ENCODE measurements around the gene ARHGEF4.
"Not testable (repeated sequence)": the region's sequence is repeated elsewhere in the genome, so short reads cannot be mapped to it uniquely, and the experiment has no call there.

Gene ARHGEF4

DNA sequence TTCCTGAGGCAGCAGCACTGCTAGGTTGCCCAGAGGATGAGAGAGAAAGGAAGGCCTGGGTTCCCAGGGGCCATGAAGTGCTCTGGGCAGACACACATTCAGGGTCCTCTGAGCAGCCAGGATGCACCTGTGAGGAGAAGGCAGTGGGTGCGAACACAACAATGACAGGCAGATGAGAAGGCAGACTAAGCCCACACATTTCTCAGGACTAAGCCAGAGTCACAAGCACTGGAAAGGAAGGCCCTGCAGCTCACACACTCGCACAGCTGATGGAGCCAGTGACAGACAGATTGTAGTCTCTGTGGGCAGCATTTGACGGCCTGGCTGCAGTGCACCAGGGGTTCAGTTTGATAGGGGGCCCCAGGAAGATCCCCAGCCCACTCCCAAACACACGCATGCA is 61.8 kb downstream of the ARHGEF4 start:
- Histone ChIP-seq H3K4me1 (ENCODE audit: control insufficient read depth, insufficient read depth, low read length) (no peaks in the 10 kb centered on the region), H3K27me3 (replicated peaks; ENCODE audit: control insufficient read depth, insufficient read depth, low read length) (peaks cover 19% of the 10 kb centered on the region), H3K9me3 (ENCODE audit: control insufficient read depth, low read length) (no peaks in the 10 kb centered on the region), H3K36me3 (ENCODE audit: control insufficient read depth, insufficient read depth, low read length, severe bottlenecking) (no peaks in the 10 kb centered on the region), H3K9ac (ENCODE audit: low read length) (no peak overlapping the region), H3K4me3 (ENCODE audit: low read length) (no peak overlapping the region)
- DNase-seq (ENCODE audit: low read depth): no peak

DNA sequence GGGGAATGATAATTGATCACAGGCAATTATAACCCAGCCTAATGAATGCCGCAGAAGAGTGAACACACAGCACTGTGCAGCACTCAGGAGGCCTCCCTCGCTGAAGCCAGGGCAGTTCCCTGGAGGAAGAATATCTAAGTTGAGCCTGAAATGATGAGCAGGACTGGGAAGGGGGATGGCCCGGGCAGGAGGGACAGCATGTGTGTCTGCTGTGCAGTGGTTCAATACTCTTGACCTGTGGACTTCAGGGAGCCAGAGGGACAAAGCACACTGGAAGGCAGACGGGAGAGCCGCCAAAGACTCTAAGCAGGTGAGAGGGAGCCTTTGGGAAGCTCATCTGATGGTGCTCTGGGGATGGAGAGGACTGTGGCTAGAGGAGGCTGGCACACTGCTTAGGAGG is 62.6 kb downstream of the ARHGEF4 start:
- H3K9me3 ChIP-seq (ENCODE audit: control insufficient read depth, low read length): no peaks in the 10 kb centered on the region
- H3K27me3 ChIP-seq (replicated peaks; ENCODE audit: control insufficient read depth, insufficient read depth, low read length): peaks cover 19% of the 10 kb centered on the region
- H3K9ac ChIP-seq (ENCODE audit: low read length): no peak overlapping the region
- no peak overlapping the region for H3K4me3 ChIP-seq (ENCODE audit: low read length)
- H3K36me3 ChIP-seq (ENCODE audit: control insufficient read depth, insufficient read depth, low read length, severe bottlenecking): no peaks in the 10 kb centered on the region
- DNase-seq (ENCODE audit: low read depth): no peak
- H3K4me1 ChIP-seq (ENCODE audit: control insufficient read depth, insufficient read depth, low read length): no peaks in the 10 kb centered on the region

DNA sequence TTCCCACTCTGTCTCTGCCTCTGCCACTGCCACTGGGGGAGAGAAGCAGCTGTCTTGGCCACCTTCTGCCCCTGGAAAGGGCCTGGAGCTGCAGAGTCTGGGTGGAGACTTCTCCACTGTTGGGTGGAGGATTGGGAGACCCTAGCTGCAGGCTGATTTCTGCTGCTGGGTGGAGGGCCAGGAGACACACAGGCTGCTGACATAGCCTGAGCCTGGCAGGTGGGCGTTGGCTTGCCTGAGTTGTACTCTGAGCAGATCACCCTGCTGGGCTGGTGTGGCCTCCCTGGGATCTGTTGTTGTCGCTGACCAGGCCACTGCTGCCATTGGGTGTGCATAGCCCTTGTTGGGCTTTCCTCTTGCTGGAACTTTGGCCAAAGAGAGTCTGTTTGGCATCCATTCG is 64.3 kb downstream of the ARHGEF4 start:
- Histone ChIP-seq H3K4me3 (ENCODE audit: low read length) (no peak overlapping the region), H3K9me3 (ENCODE audit: control insufficient read depth, low read length) (peaks cover 4% of the 10 kb centered on the region), H3K9ac (ENCODE audit: low read length) (no peak overlapping the region), H3K4me1 (ENCODE audit: control insufficient read depth, insufficient read depth, low read length) (no peaks in the 10 kb centered on the region), H3K27me3 (replicated peaks; ENCODE audit: control insufficient read depth, insufficient read depth, low read length) (peaks cover 19% of the 10 kb centered on the region), H3K36me3 (ENCODE audit: control insufficient read depth, insufficient read depth, low read length, severe bottlenecking) (no peaks in the 10 kb centered on the region)
- DNase-seq (ENCODE audit: low read depth): no peak

DNA sequence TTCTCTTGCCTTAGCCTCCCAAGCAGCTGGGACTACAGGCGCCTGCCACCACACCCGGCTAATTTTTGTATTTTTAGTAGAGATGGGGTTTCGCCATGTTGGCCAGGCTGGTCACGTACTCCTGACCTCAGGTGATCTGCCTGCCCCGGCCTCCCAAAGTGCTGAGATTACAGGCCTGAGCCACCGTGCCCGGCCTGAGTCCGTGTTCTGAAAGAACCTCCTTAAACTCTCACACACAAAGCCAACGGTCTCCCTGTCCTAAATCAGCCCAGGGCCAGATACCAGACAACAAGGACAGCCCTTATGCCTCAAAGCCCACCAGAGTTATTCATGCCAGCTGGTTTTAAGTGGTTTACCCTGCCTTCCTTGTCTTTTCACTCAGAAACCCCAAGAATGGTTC is 64.9 kb downstream of the ARHGEF4 start:
- not testable (repeated sequence) for H3K4me3 ChIP-seq (ENCODE audit: low read length); DNase-seq (ENCODE audit: low read depth); H3K9ac ChIP-seq (ENCODE audit: low read length)

DNA sequence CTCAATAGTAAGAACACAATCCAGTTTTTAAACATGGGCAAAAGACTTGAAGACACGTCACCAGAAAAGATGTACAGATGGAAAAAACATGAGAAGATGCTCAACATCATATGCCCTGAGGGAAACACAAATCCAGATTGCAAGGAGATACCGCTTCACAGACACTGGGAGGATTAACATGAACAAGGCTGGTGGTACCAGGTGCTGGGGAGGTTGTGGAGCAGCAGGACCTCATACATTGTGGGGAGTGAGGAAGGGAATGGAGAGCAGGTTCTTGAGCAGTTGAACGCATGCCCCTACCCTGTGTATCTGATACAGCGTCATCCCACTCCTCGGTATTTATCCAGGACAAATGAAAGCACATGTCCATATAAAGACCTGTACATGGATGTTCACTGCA is 72.1 kb downstream of the ARHGEF4 start:
- Histone ChIP-seq H3K4me1 (ENCODE audit: control insufficient read depth, insufficient read depth, low read length) (no peaks in the 10 kb centered on the region), H3K36me3 (ENCODE audit: control insufficient read depth, insufficient read depth, low read length, severe bottlenecking) (no peaks in the 10 kb centered on the region), H3K9me3 (ENCODE audit: control insufficient read depth, low read length) (peaks cover 11% of the 10 kb centered on the region), H3K9ac (ENCODE audit: low read length) (no peak overlapping the region), H3K4me3 (ENCODE audit: low read length) (no peak overlapping the region), H3K27me3 (replicated peaks; ENCODE audit: control insufficient read depth, insufficient read depth, low read length) (peaks cover 17% of the 10 kb centered on the region)
- no peak for DNase-seq (ENCODE audit: low read depth)

More for the DNA sequence above, 64.9 kb downstream of the ARHGEF4 start:
- not testable (repeated sequence) for H3K36me3 ChIP-seq (ENCODE audit: control insufficient read depth, insufficient read depth, low read length, severe bottlenecking); H3K9me3 ChIP-seq (ENCODE audit: control insufficient read depth, low read length); H3K4me1 ChIP-seq (ENCODE audit: control insufficient read depth, insufficient read depth, low read length)
- peaks cover 18% of the 10 kb centered on the region for H3K27me3 ChIP-seq (replicated peaks; ENCODE audit: control insufficient read depth, insufficient read depth, low read length)

DNA sequence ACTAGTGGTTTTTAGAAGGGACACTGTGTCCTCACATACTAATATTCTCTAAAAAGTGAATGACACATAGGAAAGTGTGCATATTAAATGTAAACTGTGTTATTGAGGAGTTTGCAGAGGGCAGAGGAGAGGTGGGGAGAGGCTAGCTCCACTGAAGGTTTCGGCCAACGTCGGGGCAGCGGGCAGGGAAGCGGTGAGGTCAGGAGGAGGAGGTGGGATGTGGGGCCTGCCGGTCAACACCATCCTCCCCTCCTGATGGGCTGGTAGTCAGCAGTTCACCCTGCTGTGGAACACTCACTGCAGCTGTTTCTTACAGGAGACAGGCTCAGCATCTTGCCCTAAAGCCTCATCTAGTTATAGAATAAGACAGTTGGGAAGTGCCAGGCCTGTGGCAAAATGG is 74.2 kb downstream of the ARHGEF4 start:
- no peak for DNase-seq (ENCODE audit: low read depth)
- no peaks in the 10 kb centered on the region for H3K36me3 ChIP-seq (ENCODE audit: control insufficient read depth, insufficient read depth, low read length, severe bottlenecking)
- H3K27me3 ChIP-seq (replicated peaks; ENCODE audit: control insufficient read depth, insufficient read depth, low read length): peaks cover 34% of the 10 kb centered on the region
- no peaks in the 10 kb centered on the region for H3K4me1 ChIP-seq (ENCODE audit: control insufficient read depth, insufficient read depth, low read length)
- no peak overlapping the region for H3K9ac ChIP-seq (ENCODE audit: low read length)
- no peak overlapping the region for H3K4me3 ChIP-seq (ENCODE audit: low read length)
- peaks cover 8% of the 10 kb centered on the region for H3K9me3 ChIP-seq (ENCODE audit: control insufficient read depth, low read length)

DNA sequence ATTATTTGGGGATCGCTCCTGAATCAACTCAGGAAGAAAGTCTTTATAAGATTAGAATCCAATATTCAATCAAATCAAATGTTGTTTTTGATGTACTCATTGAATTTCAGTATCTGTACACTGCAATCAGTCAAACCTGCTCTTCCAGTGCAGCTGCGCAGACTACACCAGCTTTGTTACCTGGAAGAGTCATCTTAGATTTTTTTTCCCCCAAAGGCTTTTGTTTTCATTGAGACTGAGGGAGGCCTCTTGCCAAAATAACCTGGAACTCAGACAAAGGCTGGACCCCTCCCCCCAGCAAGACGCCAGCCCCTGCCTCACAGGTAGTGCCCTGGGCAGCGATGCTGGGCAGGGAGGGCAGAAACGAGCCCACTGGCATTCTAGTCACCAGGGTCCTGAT is 74.8 kb downstream of the ARHGEF4 start:
- Histone ChIP-seq H3K9me3 (ENCODE audit: control insufficient read depth, low read length) (peaks cover 3% of the 10 kb centered on the region), H3K27me3 (replicated peaks; ENCODE audit: control insufficient read depth, insufficient read depth, low read length) (peaks cover 36% of the 10 kb centered on the region), H3K9ac (ENCODE audit: low read length) (no peak overlapping the region), H3K4me1 (ENCODE audit: control insufficient read depth, insufficient read depth, low read length) (no peaks in the 10 kb centered on the region), H3K4me3 (ENCODE audit: low read length) (no peak overlapping the region), H3K36me3 (ENCODE audit: control insufficient read depth, insufficient read depth, low read length, severe bottlenecking) (no peaks in the 10 kb centered on the region)
- no peak for DNase-seq (ENCODE audit: low read depth)

DNA sequence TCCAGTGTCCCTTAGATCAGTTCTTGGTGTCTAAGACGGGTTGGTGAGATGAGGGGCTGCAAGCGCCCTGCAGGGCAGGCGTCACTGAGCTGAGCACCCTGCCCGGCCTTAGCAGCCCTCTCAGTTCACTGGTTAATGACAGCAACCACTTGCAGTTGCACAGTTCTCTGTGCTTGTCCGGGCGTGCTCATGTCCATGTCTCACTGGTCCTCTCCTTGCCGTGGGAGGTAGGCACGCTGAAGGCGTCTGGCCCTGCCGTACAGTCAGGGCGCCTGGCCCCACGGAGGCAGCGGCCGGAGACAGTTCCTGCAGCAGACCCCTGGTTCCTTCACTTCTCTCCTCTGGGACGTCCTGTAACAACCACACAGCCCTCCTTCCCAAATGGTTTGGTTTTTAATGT is 75.3 kb downstream of the ARHGEF4 start:
- Histone ChIP-seq H3K9ac (ENCODE audit: low read length) (no peak overlapping the region), H3K36me3 (ENCODE audit: control insufficient read depth, insufficient read depth, low read length, severe bottlenecking) (no peaks in the 10 kb centered on the region), H3K27me3 (replicated peaks; ENCODE audit: control insufficient read depth, insufficient read depth, low read length) (peaks cover 42% of the 10 kb centered on the region), H3K4me1 (ENCODE audit: control insufficient read depth, insufficient read depth, low read length) (no peaks in the 10 kb centered on the region), H3K4me3 (ENCODE audit: low read length) (no peak overlapping the region), H3K9me3 (ENCODE audit: control insufficient read depth, low read length) (no peaks in the 10 kb centered on the region)
- DNase-seq (ENCODE audit: low read depth): no peak

DNA sequence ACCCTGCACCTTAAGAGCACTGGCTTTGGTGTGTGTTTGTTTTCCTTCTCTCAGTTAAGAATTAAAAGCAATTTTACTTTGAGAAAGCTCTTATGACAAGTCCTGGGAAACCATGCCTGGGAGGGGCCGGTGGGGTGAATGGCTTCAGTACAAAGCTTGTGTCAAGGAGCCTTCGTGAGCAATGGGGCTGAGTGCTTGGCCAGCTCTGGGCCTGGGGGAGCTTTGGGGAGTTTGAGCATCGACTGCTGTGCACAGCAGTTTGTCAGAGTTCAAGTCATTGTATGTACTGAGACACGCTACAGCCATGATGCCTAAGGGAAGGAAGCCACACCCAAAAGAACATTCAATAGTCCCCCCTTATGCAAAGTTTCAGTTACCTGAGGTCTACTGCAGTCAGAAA is 75.8 kb downstream of the ARHGEF4 start:
- H3K4me3 ChIP-seq (ENCODE audit: low read length): no peak overlapping the region
- H3K9ac ChIP-seq (ENCODE audit: low read length): no peak overlapping the region
- no peaks in the 10 kb centered on the region for H3K36me3 ChIP-seq (ENCODE audit: control insufficient read depth, insufficient read depth, low read length, severe bottlenecking)
- H3K4me1 ChIP-seq (ENCODE audit: control insufficient read depth, insufficient read depth, low read length): no peaks in the 10 kb centered on the region
- DNase-seq (ENCODE audit: low read depth): no peak
- peaks cover 46% of the 10 kb centered on the region for H3K27me3 ChIP-seq (replicated peaks; ENCODE audit: control insufficient read depth, insufficient read depth, low read length)
- H3K9me3 ChIP-seq (ENCODE audit: control insufficient read depth, low read length): no peaks in the 10 kb centered on the region

DNA sequence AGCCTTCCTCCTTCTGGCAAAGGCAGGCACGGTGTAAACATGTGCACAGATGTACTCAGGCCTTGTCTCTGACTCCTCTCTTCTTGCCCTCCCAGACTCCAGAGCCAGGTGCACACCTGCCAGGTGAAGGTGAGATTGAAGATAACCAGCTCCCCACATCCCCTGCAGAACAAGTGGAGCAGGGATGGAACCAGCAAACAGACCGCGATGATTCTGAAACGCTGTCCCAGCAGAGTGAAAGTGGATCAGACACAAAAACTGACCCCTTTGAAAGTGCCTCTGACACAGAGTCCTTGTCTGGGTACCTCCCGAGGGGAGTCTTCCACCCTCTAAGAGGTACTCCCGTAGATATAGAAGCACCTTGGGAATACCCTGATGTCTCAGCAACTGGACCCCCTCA is 77.2 kb downstream of the ARHGEF4 start:
- H3K4me3 ChIP-seq (ENCODE audit: low read length): no peak overlapping the region
- H3K9me3 ChIP-seq (ENCODE audit: control insufficient read depth, low read length): no peaks in the 10 kb centered on the region
- no peak for DNase-seq (ENCODE audit: low read depth)
- no peak overlapping the region for H3K9ac ChIP-seq (ENCODE audit: low read length)
- no peaks in the 10 kb centered on the region for H3K36me3 ChIP-seq (ENCODE audit: control insufficient read depth, insufficient read depth, low read length, severe bottlenecking)
- peaks cover 53% of the 10 kb centered on the region for H3K27me3 ChIP-seq (replicated peaks; ENCODE audit: control insufficient read depth, insufficient read depth, low read length)
- H3K4me1 ChIP-seq (ENCODE audit: control insufficient read depth, insufficient read depth, low read length): no peaks in the 10 kb centered on the region

DNA sequence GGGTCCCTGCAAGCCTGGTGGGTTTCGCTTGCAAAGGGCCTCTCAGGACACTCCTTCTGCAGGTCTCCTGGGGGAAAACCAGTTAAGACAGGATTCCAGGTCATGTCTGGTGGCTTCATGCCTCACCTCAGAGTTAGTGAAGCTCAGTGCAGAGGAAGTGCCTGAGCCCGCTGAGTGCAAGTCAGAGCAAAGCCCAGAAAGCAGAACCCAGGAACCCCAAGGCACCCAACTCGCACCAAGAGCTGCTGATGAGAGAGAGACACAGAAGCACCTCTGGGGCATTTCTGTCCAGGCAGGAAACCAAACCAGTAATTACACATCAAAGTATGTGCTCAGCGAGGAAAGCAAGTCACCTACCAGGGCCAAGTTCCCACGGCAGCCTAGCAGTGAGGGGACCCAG is 78.4 kb downstream of the ARHGEF4 start:
- H3K36me3 ChIP-seq (ENCODE audit: control insufficient read depth, insufficient read depth, low read length, severe bottlenecking): no peaks in the 10 kb centered on the region
- H3K9ac ChIP-seq (ENCODE audit: low read length): no peak overlapping the region
- DNase-seq (ENCODE audit: low read depth): no peak
- no peaks in the 10 kb centered on the region for H3K4me1 ChIP-seq (ENCODE audit: control insufficient read depth, insufficient read depth, low read length)
- no peaks in the 10 kb centered on the region for H3K9me3 ChIP-seq (ENCODE audit: control insufficient read depth, low read length)
- H3K27me3 ChIP-seq (replicated peaks; ENCODE audit: control insufficient read depth, insufficient read depth, low read length): peaks cover 54% of the 10 kb centered on the region
- no peak overlapping the region for H3K4me3 ChIP-seq (ENCODE audit: low read length)

DNA sequence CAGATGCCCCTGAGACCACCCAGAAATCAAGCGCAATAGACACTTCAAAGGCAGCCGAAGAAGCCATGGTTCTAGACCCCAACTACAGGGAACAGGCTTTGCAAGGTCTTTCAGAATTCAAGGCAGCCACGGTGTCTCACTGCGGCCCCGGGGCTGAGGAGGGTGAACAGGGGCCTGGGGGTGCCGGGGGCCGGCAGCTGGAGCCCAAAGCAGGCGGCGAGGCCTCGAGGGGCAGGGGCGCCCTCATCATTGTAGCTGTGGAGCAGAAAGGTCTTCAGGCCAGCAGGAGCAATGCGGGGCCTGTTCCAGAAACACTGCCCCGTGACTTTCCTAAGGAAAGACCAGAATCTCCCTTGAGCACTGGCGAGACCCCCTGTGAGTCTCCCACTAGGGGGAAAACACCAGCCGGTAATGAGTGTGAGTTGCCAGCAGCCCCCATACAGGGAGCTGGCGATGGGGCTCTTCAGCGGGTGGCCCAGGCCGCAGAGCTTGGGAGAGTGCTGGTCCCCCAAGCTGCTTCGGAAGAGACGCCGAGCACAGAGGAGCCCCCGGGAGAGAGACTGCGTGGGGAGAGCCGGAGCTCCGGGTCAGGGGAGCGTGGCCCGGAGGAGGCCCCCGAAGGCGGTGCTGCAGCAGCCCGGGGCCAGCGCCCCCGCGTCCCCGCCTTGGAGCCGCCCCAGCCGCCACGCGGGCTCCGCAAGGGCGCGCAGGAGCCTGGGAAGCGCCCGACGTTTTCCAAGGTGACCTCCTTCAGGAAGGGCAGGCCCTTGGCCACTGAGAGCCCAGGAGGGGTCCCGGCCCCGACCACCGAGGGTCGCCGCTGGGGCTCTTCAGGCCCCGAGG is 79.1 kb downstream of the ARHGEF4 start:
- H3K4me3 ChIP-seq (ENCODE audit: low read length): no peak overlapping the region
- H3K9me3 ChIP-seq (ENCODE audit: control insufficient read depth, low read length): no peaks in the 10 kb centered on the region
- DNase-seq (ENCODE audit: low read depth): no peak
- H3K9ac ChIP-seq (ENCODE audit: low read length): no peak overlapping the region
- no peaks in the 10 kb centered on the region for H3K36me3 ChIP-seq (ENCODE audit: control insufficient read depth, insufficient read depth, low read length, severe bottlenecking)
- peaks cover 52% of the 10 kb centered on the region for H3K27me3 ChIP-seq (replicated peaks; ENCODE audit: control insufficient read depth, insufficient read depth, low read length)
- no peaks in the 10 kb centered on the region for H3K4me1 ChIP-seq (ENCODE audit: control insufficient read depth, insufficient read depth, low read length)
